ENCODE measurements around the gene CWH43.
"Not testable (repeated sequence)": the region's sequence is repeated elsewhere in the genome, so short reads cannot be mapped to it uniquely, and the experiment has no call there.

CWH43 gene

DNA sequence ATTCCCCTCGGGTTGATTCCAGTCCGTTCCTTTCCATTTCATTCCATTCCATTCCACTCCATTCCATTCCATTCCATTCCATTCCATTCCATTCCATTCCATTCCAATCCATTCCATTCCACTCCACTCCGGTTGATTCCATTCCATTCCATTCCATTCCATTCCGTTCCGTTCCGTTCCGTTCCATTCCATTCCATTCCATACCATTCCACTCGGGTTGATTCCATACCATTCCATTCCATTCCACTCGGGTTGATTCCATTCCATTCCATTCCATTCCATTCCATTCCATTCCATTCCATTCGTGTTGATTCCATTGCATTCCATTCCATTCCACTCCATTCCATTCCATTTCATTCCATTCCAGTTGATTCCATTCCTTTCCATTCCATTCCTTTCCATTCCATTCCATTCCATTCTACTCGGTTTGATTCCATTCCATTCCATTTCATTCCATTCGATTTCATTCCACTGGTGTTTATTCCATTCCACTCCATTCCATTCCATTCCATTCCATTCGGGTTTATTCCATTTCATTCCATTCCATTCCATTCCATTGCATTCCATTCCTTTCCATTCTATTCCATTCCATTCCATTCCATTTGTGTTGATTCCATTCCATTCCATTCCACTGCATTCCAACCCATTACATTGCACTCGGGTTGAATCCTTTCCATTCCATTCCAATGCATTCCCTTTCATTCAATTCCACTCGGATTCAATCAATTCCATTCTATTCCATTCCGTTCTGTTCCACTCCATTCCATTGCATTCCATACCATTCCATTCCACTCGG is 122.3 kb downstream of the CWH43 start:
- DNase-seq (ENCODE audit: low read depth); H3K4me3 ChIP-seq (ENCODE audit: low read depth, low read length): not testable (repeated sequence)

DNA sequence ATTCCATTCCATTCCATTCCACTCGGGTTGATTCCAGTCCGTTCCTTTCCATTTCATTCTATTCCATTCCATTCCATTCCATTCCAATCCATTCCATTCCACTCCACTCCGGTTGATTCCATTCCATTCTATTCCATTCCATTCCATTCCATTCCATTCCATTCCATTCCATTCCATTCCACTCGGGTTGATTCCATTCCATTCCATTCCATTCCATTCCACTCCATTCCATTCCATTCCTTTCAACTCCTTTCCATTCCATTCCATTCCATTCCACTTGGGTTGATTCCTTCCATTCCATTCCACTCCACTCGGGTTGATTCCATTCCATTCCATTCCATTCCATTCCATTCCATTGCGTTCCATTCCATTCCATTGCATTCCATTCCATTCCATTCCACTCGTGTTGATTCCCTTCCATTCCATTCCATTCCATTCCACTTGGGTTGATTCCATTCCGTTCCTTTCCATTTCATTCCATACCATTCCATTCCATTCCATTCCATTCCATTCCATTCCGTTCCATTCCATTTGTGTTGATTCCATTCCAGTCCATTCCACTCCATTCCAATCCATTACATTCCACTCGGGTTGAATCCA is 123.6 kb downstream of the CWH43 start:
- H3K4me3 ChIP-seq (ENCODE audit: low read depth, low read length); DNase-seq (ENCODE audit: low read depth): not testable (repeated sequence)

DNA sequence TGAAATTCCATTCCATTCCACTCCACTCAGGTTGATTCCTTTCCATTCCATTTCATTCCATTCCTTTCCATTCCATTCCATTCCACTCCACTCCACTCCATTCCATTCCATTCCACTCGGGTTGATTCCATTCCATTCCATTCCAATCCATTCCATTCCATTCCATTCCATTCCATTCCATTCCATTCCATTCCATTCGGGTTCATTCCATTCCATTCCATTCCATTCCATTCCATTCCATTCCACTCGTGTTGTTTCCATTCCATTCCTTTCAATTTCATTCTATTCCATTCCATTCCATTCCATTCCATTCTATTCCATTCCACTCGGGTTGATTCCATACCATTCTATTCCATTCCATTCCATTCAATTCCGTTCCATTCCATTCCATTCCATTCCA is 124.5 kb downstream of the CWH43 start:
- DNase-seq (ENCODE audit: low read depth); H3K4me3 ChIP-seq (ENCODE audit: low read depth, low read length): not testable (repeated sequence)

Measured in NB4 (cell line).